Muscle layer of duodenum (tissue), 2 donors: ENCODE data around the gene FRMD1.

Source experiments
- H3K27ac ChIP-seq: one replicate; pipeline ENCODE4 v1.7.0; 2013; ENCODE audit warnings: mild to moderate bottlenecking, low read length
- H3K27me3 ChIP-seq: one replicate; pipeline ENCODE4 v1.7.0; 2013; ENCODE audit warnings: low read depth, mild to moderate bottlenecking, control low read depth, low read length
- H3K36me3 ChIP-seq, 2 donors: one replicate each; pipeline ENCODE4 v1.7.0; 2013; ENCODE audit warnings: low read length in 2 of 2, control low read depth in 1 of 2, mild to moderate bottlenecking in 1 of 2; ENCODE audit not compliant: insufficient read depth in 2 of 2, control insufficient read depth in 1 of 2
- H3K4me1 ChIP-seq, 2 donors: one replicate each; pipeline ENCODE4 v1.7.0; 2013; ENCODE audit warnings: low read length in 2 of 2, mild to moderate bottlenecking in 2 of 2, control low read depth in 1 of 2, moderate library complexity in 1 of 2; ENCODE audit not compliant: insufficient read depth in 2 of 2, control insufficient read depth in 1 of 2
- H3K4me3 ChIP-seq, 2 donors: one replicate each; pipeline ENCODE4 v1.7.0; 2013; ENCODE audit warnings: low read length in 2 of 2, low read depth in 1 of 2, mild to moderate bottlenecking in 1 of 2
- H3K9me3 ChIP-seq, 2 donors: one replicate each; pipeline ENCODE4 v1.7.0; 2013; ENCODE audit warnings: low read length in 2 of 2, control low read depth in 1 of 2, mild to moderate bottlenecking in 1 of 2; ENCODE audit not compliant: control insufficient read depth in 1 of 2
- donor health status: healthy.

Gene FRMD1

DNA sequence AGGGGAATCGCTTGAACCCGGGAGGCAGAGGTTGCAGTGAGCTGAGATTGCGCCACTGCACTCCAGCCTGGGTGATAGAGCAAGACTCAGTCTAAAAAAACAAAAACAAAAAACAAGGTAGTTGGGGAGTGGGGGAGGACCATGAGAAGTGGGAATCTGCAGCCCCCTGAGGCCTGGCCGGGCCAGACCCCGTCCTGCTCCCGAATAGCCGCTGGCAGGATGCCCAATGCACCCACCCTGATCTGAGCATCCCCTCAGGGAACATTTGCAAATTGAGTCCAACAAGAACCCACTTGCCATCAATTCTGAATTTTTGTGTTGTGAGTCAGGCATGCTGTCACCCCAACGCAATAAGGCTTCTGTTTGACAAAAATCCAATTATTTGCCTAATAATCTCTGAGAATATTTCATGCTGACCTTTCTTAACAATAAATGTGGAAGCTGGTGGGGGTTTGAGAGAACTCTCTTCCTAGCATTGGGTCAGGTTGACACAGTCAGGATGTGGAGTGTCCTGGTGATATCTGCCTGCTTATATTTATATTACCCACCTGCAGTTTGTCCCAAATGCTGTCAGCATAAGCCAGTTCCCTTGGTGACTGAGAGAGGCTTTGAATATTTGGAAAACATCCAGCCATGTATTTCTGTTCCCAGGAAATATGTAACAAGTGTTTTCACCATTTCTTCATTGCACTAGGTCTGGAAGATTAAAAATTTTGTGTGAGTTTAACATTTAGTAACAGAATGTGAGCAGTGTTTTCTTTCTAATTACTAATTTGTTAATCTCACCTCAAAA, 28.4 kb upstream of the FRMD1 start:
- no peaks in the 10 kb centered on the region for H3K9me3 ChIP-seq
- H3K27me3 ChIP-seq: no peaks in the 10 kb centered on the region
- no peak overlapping the region for H3K27ac ChIP-seq
- peaks cover 0 to 4% of the 10 kb centered on the region in 2 donors for H3K4me1 ChIP-seq
- no peak overlapping the region for H3K4me3 ChIP-seq
- H3K36me3 ChIP-seq: no peaks in the 10 kb centered on the region

GRCh38 chr6:168106633-168107005, 27.6 kb upstream of the FRMD1 start:
- peaks cover 6% of the 10 kb centered on the region for H3K27me3 ChIP-seq
- H3K4me3 ChIP-seq: no peak overlapping the region
- H3K27ac ChIP-seq: no peak overlapping the region
- no peaks in the 10 kb centered on the region for H3K9me3 ChIP-seq
- no peaks in the 10 kb centered on the region for H3K36me3 ChIP-seq
- peaks cover 0 to 4% of the 10 kb centered on the region in 2 donors for H3K4me1 ChIP-seq

- peaks cover 6% of the 10 kb centered on the region for H3K27me3 ChIP-seq
- no peaks in the 10 kb centered on the region for H3K9me3 ChIP-seq
- no peaks in the 10 kb centered on the region for H3K36me3 ChIP-seq
- H3K27ac ChIP-seq: no peak overlapping the region
- no peak overlapping the region for H3K4me3 ChIP-seq
- H3K4me1 ChIP-seq: peaks cover 0 to 7% of the 10 kb centered on the region in 2 donors
Measured at GRCh38 chr6:168105813-168106632, 27.0 kb upstream of the FRMD1 start.

- H3K27me3 ChIP-seq: peaks cover 10% of the 10 kb centered on the region
- no peaks in the 10 kb centered on the region for H3K9me3 ChIP-seq
- no peak overlapping the region for H3K4me3 ChIP-seq
- H3K4me1 ChIP-seq: peaks cover 0 to 7% of the 10 kb centered on the region in 2 donors
- H3K27ac ChIP-seq: no peak overlapping the region
- no peaks in the 10 kb centered on the region for H3K36me3 ChIP-seq
Measured at GRCh38 chr6:168104636-168105035, 25.6 kb upstream of the FRMD1 start.

DNA sequence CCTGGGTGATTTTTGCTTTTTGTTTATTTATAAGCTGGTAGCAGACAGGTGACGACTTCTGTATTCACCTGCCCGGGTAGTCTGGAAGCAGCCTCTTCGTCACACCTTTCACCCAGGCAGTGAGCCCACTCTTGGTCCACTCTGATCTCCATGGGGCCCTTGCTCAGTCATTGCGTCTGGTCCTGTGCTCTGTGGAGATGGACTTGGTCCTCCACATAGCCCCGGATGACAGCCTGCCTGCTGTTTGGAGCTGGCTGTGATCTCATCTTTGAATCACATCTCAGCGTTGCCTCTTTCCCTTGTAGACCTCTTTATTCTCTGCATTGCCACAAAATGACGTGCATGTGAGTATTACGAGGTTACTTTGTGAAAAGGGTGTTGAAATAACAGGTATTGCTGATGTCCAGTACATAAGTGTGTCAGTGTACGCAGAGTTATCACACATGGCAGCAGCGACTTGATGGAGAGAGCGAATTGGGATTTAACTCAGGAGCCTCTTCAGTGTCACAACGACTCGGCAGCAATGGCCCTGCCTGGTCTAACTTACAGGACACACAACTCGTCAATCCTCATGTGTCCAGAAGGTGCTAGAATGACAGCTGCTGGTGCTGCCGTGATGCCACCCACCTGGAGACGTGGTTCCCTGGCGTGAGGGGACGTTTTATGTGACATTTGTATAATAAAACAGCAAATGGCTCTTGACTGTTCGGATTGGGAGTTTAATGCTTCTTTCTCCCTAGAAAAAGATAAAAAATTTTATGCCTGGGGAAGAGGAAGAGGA, 24.2 kb upstream of the FRMD1 start:
- H3K9me3 ChIP-seq: no peaks in the 10 kb centered on the region
- H3K4me3 ChIP-seq: no peak overlapping the region
- H3K4me1 ChIP-seq: peaks cover 0 to 7% of the 10 kb centered on the region in 2 donors
- no peak overlapping the region for H3K27ac ChIP-seq
- H3K27me3 ChIP-seq: peaks cover 10% of the 10 kb centered on the region
- no peaks in the 10 kb centered on the region for H3K36me3 ChIP-seq

DNA sequence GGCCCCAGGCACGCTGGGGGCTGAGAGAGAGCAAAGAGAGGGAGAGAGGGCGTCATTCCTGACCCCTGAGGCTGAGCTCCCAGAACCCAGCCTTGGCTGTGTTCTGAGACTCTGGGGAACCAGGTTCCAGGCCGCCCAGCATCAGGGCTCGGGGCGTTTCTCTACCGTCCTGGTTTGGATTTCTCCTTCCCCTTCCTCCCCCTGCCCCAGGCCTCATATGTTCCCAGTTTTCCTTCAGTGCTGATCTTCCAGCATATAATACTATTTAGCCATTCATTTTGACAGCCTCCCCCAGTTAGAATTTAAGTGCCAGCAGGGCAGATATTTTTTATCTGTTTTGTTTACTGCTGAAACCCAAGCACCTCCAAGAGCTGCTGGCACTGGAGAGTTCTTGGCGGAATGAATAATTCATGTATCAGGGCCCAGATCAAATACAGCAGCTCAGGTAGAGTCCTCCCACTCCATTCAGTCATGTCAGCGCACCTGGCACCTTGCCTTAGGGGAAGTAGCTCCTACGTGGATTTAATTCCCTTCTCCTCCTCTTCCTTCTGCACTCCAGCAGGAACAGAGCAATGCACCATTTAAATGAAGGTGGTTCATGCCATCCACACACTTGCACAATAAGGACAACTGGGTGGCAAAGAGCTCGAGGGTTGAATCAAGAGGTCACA, 23.4 kb upstream of the FRMD1 start:
- Histone ChIP-seq H3K4me3 (no peak overlapping the region), H3K4me1 (peaks cover 0 to 7% of the 10 kb centered on the region in 2 donors), H3K27ac (no peak overlapping the region), H3K36me3 (no peaks in the 10 kb centered on the region), H3K9me3 (no peaks in the 10 kb centered on the region), H3K27me3 (peaks cover 10% of the 10 kb centered on the region)

GRCh38 chr6:168101590-168102314, 22.7 kb upstream of the FRMD1 start:
- peaks cover 0 to 3% of the 10 kb centered on the region in 2 donors for H3K4me1 ChIP-seq
- no peak overlapping the region for H3K27ac ChIP-seq
- no peaks in the 10 kb centered on the region for H3K36me3 ChIP-seq
- no peaks in the 10 kb centered on the region for H3K9me3 ChIP-seq
- peaks cover 10% of the 10 kb centered on the region for H3K27me3 ChIP-seq
- no peak overlapping the region for H3K4me3 ChIP-seq

GRCh38 chr6:168100803-168101589, 22.0 kb upstream of the FRMD1 start:
- H3K27me3 ChIP-seq: peaks cover 10% of the 10 kb centered on the region
- no peak overlapping the region for H3K27ac ChIP-seq
- no peaks in the 10 kb centered on the region for H3K9me3 ChIP-seq
- H3K36me3 ChIP-seq: no peaks in the 10 kb centered on the region
- no peak overlapping the region for H3K4me3 ChIP-seq
- peaks cover 0 to 3% of the 10 kb centered on the region in 2 donors for H3K4me1 ChIP-seq

DNA sequence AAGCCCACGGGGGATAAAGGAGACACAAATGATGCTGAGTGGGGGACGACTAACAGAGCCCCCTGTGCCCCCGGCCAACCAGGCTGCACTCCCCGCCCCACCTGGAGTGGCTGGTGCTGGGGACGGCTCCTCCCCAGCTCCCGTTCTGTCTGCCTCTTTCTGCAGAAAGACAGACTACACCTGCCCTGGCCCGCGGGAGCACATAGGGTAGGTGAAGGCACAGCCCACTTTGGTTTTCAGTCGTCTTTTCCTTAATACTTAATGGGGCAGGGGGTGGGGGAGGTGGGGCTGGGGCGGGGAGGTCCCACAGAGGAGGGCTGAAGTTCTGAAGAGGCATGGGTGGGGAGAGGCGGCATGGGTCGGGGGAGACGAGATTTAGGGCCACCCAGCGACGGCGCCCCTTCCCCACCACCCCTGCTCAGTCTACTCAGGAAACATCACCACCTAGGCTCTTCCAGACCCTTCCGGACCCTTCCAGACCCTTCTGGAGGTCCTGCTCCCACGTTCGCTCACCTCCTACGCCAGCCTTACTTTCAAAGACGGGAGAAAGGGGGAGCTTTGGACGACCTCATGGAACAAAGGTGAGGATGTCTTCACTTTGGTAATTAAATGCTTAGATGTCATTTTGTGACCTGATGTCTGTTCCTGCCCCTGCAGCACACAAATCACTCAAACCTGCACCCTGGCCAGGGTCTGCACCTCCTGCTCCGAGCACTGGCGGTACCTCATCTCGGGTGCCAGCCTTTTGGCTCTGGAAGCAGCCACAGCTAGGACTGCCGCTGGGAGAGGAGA, 21.2 kb upstream of the FRMD1 start:
- Histone ChIP-seq H3K4me1 (peaks cover 0 to 3% of the 10 kb centered on the region in 2 donors), H3K36me3 (no peaks in the 10 kb centered on the region), H3K27me3 (peaks cover 10% of the 10 kb centered on the region), H3K27ac (no peak overlapping the region), H3K4me3 (no peak overlapping the region), H3K9me3 (no peaks in the 10 kb centered on the region)
